SU-DHL-6 (cell line): ENCODE data around the gene PCIF1.

Source experiments
- H2AFZ ChIP-seq: fragments of 200-600 bp; sonication (generic); 2 replicates; pipeline ENCODE4 v1.6.1; 2014; ENCODE audit warnings: low read depth, mild to moderate bottlenecking, moderate library complexity, mixed read lengths, antibody characterized with exemption, low read length; ENCODE audit not compliant: severe bottlenecking
- H3F3A ChIP-seq: fragments of 200-600 bp; shearing (Covaris generic); 2 replicates; pipeline ENCODE4 v1.6.0; 2016; ENCODE audit warnings: antibody characterized with exemption, mild to moderate bottlenecking; ENCODE audit not compliant: insufficient read depth
- H3K27ac ChIP-seq: fragments of 200-600 bp; sonication (generic); 2 replicates; pipeline ENCODE4 v1.5.1; 2016; ENCODE audit warnings: low read depth, mild to moderate bottlenecking, low read length, moderate library complexity, mixed read lengths
- H3K27me3 ChIP-seq: fragments of 200-600 bp; sonication (generic), shearing (Covaris generic); 2 replicates; pipeline ENCODE4 v1.6.0; 2014; ENCODE audit warnings: mild to moderate bottlenecking, low read length
- H3K36me3 ChIP-seq: fragments of 200-600 bp; sonication (generic); 2 replicates; pipeline ENCODE4 v1.6.1; 2014; ENCODE audit warnings: mild to moderate bottlenecking, low read length, mixed read lengths
- H3K4me2 ChIP-seq: fragments of 300-600, 200-600 bp; shearing (Covaris generic), sonication (generic); 2 replicates; pipeline ENCODE4 v1.6.0; 2014; ENCODE audit warnings: low read length, low read depth, mild to moderate bottlenecking; ENCODE audit not compliant: poor library complexity, severe bottlenecking
- H3K4me3 ChIP-seq: fragments of 200-600 bp; sonication (generic); 2 replicates; pipeline ENCODE4 v1.5.1; 2014; ENCODE audit warnings: antibody characterized with exemption, low read length, mild to moderate bottlenecking, mixed read lengths; ENCODE audit not compliant: insufficient read depth, poor library complexity, severe bottlenecking
- H3K79me2 ChIP-seq: fragments of 200-600 bp; sonication (generic); 2 replicates; pipeline ENCODE4 v1.6.1; 2014; ENCODE audit warnings: mild to moderate bottlenecking, low read length, moderate library complexity; ENCODE audit not compliant: insufficient read depth
- H3K9ac ChIP-seq: fragments of 200-600 bp; sonication (generic); 2 replicates; pipeline ENCODE4 v1.7.0; 2014; ENCODE audit warnings: mild to moderate bottlenecking, low read length
- H3K9me2 ChIP-seq: fragments of 200-600 bp; sonication (generic); replicated peaks from 2 replicates; pipeline ENCODE4 v1.6.1; 2014; ENCODE audit warnings: low read length; ENCODE audit not compliant: insufficient read depth
- H3K9me3 ChIP-seq: fragments of 200-600 bp; sonication (generic); 2 replicates; pipeline ENCODE4 v1.6.1; 2014; ENCODE audit warnings: low read length, mixed read lengths; ENCODE audit not compliant: insufficient read depth
- H4K20me1 ChIP-seq: fragments of 200-600 bp; sonication (generic); 2 replicates; pipeline ENCODE4 v1.6.1; 2014; ENCODE audit warnings: low read depth, mild to moderate bottlenecking, antibody characterized with exemption, low read length, moderate library complexity, mixed read lengths
- EZH2phosphoT487 ChIP-seq: fragments of 200-600 bp; sonication (generic), shearing (Covaris generic); conservative IDR thresholded peaks from 2 replicates; pipeline ENCODE4 v1.6.1; 2018; ENCODE audit warnings: mild to moderate bottlenecking, antibody characterized with exemption, low read length, moderate library complexity, mixed read lengths
- TF ChIP-seq, protein P1 (sequence below): fragments of 200-600 bp; sonication (generic); IDR thresholded peaks from one replicate; pipeline ENCODE4 v1.5.1; 2017; ENCODE audit warnings: antibody characterized with exemption, mild to moderate bottlenecking, low read length, moderate library complexity; ENCODE audit not compliant: insufficient read depth, poor library complexity, severe bottlenecking

Gene PCIF1

GRCh38 chr20:45892049-45892825 lies 42.2 kb upstream of the PCIF1 start:
- Histone ChIP-seq H2AFZ (no peak overlapping the region), H3K9me3 (no peaks in the 10 kb centered on the region), H3K4me2 (peak overlapping the region; percentile 65), H3K4me3 (peak overlapping the region; percentile 86), H3F3A (no peaks in the 10 kb centered on the region), H3K27ac (no peak overlapping the region), H4K20me1 (no peaks in the 10 kb centered on the region), H3K27me3 (no peaks in the 10 kb centered on the region), H3K9ac (peak overlapping the region; percentile 81), H3K9me2 (no peaks in the 10 kb centered on the region), H3K79me2 (no peaks in the 10 kb centered on the region), H3K36me3 (no peaks in the 10 kb centered on the region)
- TF ChIP-seq, protein P1, sequence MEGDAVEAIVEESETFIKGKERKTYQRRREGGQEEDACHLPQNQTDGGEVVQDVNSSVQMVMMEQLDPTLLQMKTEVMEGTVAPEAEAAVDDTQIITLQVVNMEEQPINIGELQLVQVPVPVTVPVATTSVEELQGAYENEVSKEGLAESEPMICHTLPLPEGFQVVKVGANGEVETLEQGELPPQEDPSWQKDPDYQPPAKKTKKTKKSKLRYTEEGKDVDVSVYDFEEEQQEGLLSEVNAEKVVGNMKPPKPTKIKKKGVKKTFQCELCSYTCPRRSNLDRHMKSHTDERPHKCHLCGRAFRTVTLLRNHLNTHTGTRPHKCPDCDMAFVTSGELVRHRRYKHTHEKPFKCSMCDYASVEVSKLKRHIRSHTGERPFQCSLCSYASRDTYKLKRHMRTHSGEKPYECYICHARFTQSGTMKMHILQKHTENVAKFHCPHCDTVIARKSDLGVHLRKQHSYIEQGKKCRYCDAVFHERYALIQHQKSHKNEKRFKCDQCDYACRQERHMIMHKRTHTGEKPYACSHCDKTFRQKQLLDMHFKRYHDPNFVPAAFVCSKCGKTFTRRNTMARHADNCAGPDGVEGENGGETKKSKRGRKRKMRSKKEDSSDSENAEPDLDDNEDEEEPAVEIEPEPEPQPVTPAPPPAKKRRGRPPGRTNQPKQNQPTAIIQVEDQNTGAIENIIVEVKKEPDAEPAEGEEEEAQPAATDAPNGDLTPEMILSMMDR, result no peak
- TF ChIP-seq EZH2phosphoT487, result no peak

GRCh38 chr20:45892828-45893500 lies 41.5 kb upstream of the PCIF1 start:
- H3K9me2 ChIP-seq, result no peaks in the 10 kb centered on the region
- TF ChIP-seq, protein P1, result no peak
- TF ChIP-seq EZH2phosphoT487, result no peak
- no peaks in the 10 kb centered on the region for H3K36me3 ChIP-seq
- H3K9ac ChIP-seq, result no peak overlapping the region
- no peak overlapping the region for H3K27ac ChIP-seq
- no peak overlapping the region for H3K4me2 ChIP-seq
- no peak overlapping the region for H3K4me3 ChIP-seq
- no peaks in the 10 kb centered on the region for H3K27me3 ChIP-seq
- H2AFZ ChIP-seq, result no peak overlapping the region
- no peaks in the 10 kb centered on the region for H3K79me2 ChIP-seq
- H3F3A ChIP-seq, result no peaks in the 10 kb centered on the region
- H4K20me1 ChIP-seq, result no peaks in the 10 kb centered on the region
- H3K9me3 ChIP-seq, result no peaks in the 10 kb centered on the region

GRCh38 chr20:45893831-45894230 lies 40.7 kb upstream of the PCIF1 start:
- Histone ChIP-seq H3K36me3 (no peaks in the 10 kb centered on the region), H3K27ac (no peak overlapping the region), H3K79me2 (no peaks in the 10 kb centered on the region), H3K9ac (no peak overlapping the region), H3K27me3 (no peaks in the 10 kb centered on the region), H4K20me1 (no peaks in the 10 kb centered on the region), H3K9me3 (no peaks in the 10 kb centered on the region), H3F3A (no peaks in the 10 kb centered on the region), H3K4me2 (no peak overlapping the region), H2AFZ (no peak overlapping the region), H3K4me3 (no peak overlapping the region), H3K9me2 (no peaks in the 10 kb centered on the region)
- TF ChIP-seq EZH2phosphoT487, result no peak
- TF ChIP-seq, protein P1, result no peak
